Ovary (tissue), 9 donors: ENCODE measurements around the gene PLEK. TPM values are rescaled to one million over a fixed set of nuclear protein-coding genes. Genes with fewer than 3 reads are reported as not detected.

ENCODE experiments used
- DNase-seq, 5 donors: peaks; one replicate each; pipeline ENCODE4 v3.0.0-alpha.2; 2019 to 2020
- H3K27ac ChIP-seq, 2 donors: fragments of 200-600 bp; one replicate each; pipeline versions ENCODE4 v1.5.1 to v1.8.0; 2019 to 2022
- H3K27me3 ChIP-seq: fragments of 200-600 bp; one replicate; pipeline ENCODE4 v1.8.0; 2022
- H3K36me3 ChIP-seq: fragments of 200-600 bp; sonication (generic); one replicate; pipeline ENCODE4 v1.5.1; 2019
- H3K4me1 ChIP-seq: one replicate; pipeline ENCODE4 v1.8.1; 2013; ENCODE audit warnings: mild to moderate bottlenecking, moderate library complexity; ENCODE audit not compliant: insufficient read depth
- H3K4me3 ChIP-seq: fragments of 200-600 bp; sonication (generic); one replicate; pipeline ENCODE4 v1.5.1; 2017
- H3K9me3 ChIP-seq, 2 donors: fragments of 200-600 bp in 1 of 2; sonication (generic) in 1 of 2; one replicate each; pipeline versions ENCODE4 v1.5.1 to v1.8.1; 2013 to 2019; ENCODE audit warnings: mild to moderate bottlenecking in 1 of 2, moderate library complexity in 1 of 2
- CTCF ChIP-seq, 3 donors: fragments of 450-650 bp in 2 of 3; fragments of 200-600 bp in 1 of 3; IDR thresholded peaks; one replicate each; pipeline versions ENCODE4 v1.5.1 to v1.8.0; 2016 to 2022; ENCODE audit warnings: antibody characterized with exemption in 3 of 3, mild to moderate bottlenecking in 1 of 3
- EP300 ChIP-seq: sonication (generic); formaldehyde crosslinking; IDR thresholded peaks from one replicate; pipeline ENCODE4 v1.6.1; 2017; ENCODE audit warnings: antibody characterized with exemption
- POLR2A ChIP-seq: fragments of 450-650 bp; IDR thresholded peaks from one replicate; pipeline ENCODE4 v1.6.1; 2017; ENCODE audit warnings: antibody characterized with exemption, mild to moderate bottlenecking, moderate library complexity
- WGBS, 3 donors: extraction: QIAGEN DNeasy Blood & Tissue Kit in 1 of 3; methylation state at CpG; one replicate each; pipeline versions ENCODE4 v1.1.5 to v1.1.7; 2013 to 2017; 5-methylcytosine and 5-hydroxymethylcytosine counted together
- intact Hi-C, 4 donors: fragments of 100-400 bp; cut with DNase I; formaldehyde crosslinking; loops; one replicate each; pipeline versions ENCODE4 v1.11.0 to v1.15.1; 2022 to 2023
- polyA plus RNA-seq, 2 donors: library from polyadenylated mRNA; stranded (reverse); fragments of 200-250 nt in 1 of 2; fragments of 350-450 nt in 1 of 2; fragmentation: Illumina TruSeq in 1 of 2; extraction: RNeasy Lipid Tissue Mini Kit (QIAGEN cat#74804) in 1 of 2; gene quantifications; one replicate each; pipeline ENCODE4 v1.2.3, GENCODE V29; 2013 to 2014
- total RNA-seq, 7 donors: library from RNA; depleted of rRNA in 2 of 7; stranded (reverse); fragments of >200 nt in 2 of 7; fragmentation: NEBNext Ultra II Directional in 3 of 7; extraction: Animal tissue kit (Norgen Biotek cat#: 25700) in 3 of 7; gene quantifications; one replicate each; pipeline versions ENCODE4 v1.1.0 to v1.2.4, GENCODE V29; 2016 to 2023
- donor health status: DM: no; HTN: no; CAD: no; lungs with moderate emphysema.
- donor health status: DM: no; HTN: no; CAD: no.
- donor health status: Bipolar disorder and iron deficiency.
- donor health status: DM: yes; HTN: yes; CAD: no.
- donor health status: DM: no; HTN: no; CAD: no.
- donor health status: DM: yes; HTN: yes; CAD: no.

The PLEK gene
- total and polyA plus RNA-seq, 9 donors, result 1.5 to 22.1 (median 2.7) TPM

- Histone ChIP-seq H3K27ac (no peak overlapping the region), H3K4me3 (no peak overlapping the region), H3K9me3 (no peaks in the 10 kb centered on the region), H3K27me3 (no peaks in the 10 kb centered on the region), H3K36me3 (no peaks in the 10 kb centered on the region), H3K4me1 (no peaks in the 10 kb centered on the region)
- TF ChIP-seq CTCF (IDR thresholded peaks at IDR 0.05) (no peak), EP300 (no peak), POLR2A (no peak)
- WGBS, 3 donors, result 51 to 72% (median 58%) methylated on average over 4 of the region's 4 CpGs
- intact Hi-C loops, result no loop called here
- DNase-seq, result no peak
These were observed 38.1 kb downstream of the PLEK start for GRCh38 chr2:68403199-68403644.

- no peak for TF ChIP-seq CTCF (IDR thresholded peaks at IDR 0.05)
- TF ChIP-seq EP300, result no peak
- WGBS, 3 donors, result 59 to 71% (median 63%) methylated on average over 2 of the region's 2 CpGs
- Histone ChIP-seq H3K4me3 (no peak overlapping the region), H3K9me3 (no peaks in the 10 kb centered on the region), H3K27me3 (no peaks in the 10 kb centered on the region), H3K36me3 (no peaks in the 10 kb centered on the region), H3K27ac (no peak overlapping the region), H3K4me1 (no peaks in the 10 kb centered on the region)
- no peak for DNase-seq
- intact Hi-C loops, result no loop called here
These were observed 39.1 kb downstream of the PLEK start for GRCh38 chr2:68404164-68404563.

- no peak for TF ChIP-seq EP300
- TF ChIP-seq POLR2A, result no peak
- TF ChIP-seq CTCF (IDR thresholded peaks at IDR 0.05), result no peak
- no peak overlapping the region for H3K27ac ChIP-seq
- no peaks in the 10 kb centered on the region for H3K4me1 ChIP-seq
- DNase-seq, result no peak
- no peaks in the 10 kb centered on the region for H3K36me3 ChIP-seq
- no peaks in the 10 kb centered on the region for H3K9me3 ChIP-seq
- H3K4me3 ChIP-seq, result no peak overlapping the region
- 69 to 81% (median 70%) methylated on average over 18 to 19 of the region's 19 CpGs for WGBS, 3 donors
- intact Hi-C loops, result no loop called here
- no peaks in the 10 kb centered on the region for H3K27me3 ChIP-seq
These were observed 40.1 kb downstream of the PLEK start for GRCh38 chr2:68404893-68405799.

- no peaks in the 10 kb centered on the region for H3K4me1 ChIP-seq
- H3K27ac ChIP-seq, result no peak overlapping the region
- no peak for TF ChIP-seq CTCF (IDR thresholded peaks at IDR 0.05)
- no peak for TF ChIP-seq EP300
- TF ChIP-seq POLR2A, result no peak
- intact Hi-C loops, result no loop called here
- H3K27me3 ChIP-seq, result no peaks in the 10 kb centered on the region
- no peaks in the 10 kb centered on the region for H3K36me3 ChIP-seq
- DNase-seq, result no peak
- WGBS, 3 donors, result 62 to 66% (median 66%) methylated on average over 4 of the region's 4 CpGs
- no peak overlapping the region for H3K4me3 ChIP-seq
- H3K9me3 ChIP-seq, result no peaks in the 10 kb centered on the region
These were observed 46.5 kb downstream of the PLEK start for GRCh38 chr2:68411397-68412126.
